Right renal cortex interstitium (tissue), 3 donors: ENCODE results near the gene IKZF4. TPM values are rescaled to one million over a fixed set of nuclear protein-coding genes. Genes with fewer than 3 reads are reported as not detected.
A peak's percentile ranks its signal among the peaks of the same experiment; 100 is the strongest.
"Not testable (repeated sequence)": the region's sequence is repeated elsewhere in the genome, so short reads cannot be mapped to it uniquely, and the experiment has no call there.

Experiments
- DNase-seq, 3 donors: peaks; one replicate each; pipeline ENCODE4 v3.0.0-alpha.2; 2013; ENCODE audit warnings: low read depth in 3 of 3, low spot score in 2 of 3
- polyA plus RNA-seq, 3 donors: library from polyadenylated mRNA; unstranded; fragments of 120-200 nt; gene quantifications; one replicate each; pipeline ENCODE4 v1.2.1, GENCODE V29; 2013; ENCODE audit not compliant: insufficient read length in 3 of 3

IKZF4 gene
- polyA plus RNA-seq, 3 donors = 15.0 to 15.7 (median 15.1) TPM

GRCh38 chr12:55997535-55997859 is 23.3 kb upstream of the IKZF4 start:
- no peak for DNase-seq

- not testable (repeated sequence) for DNase-seq
These were observed 21.3 kb upstream of the IKZF4 start for GRCh38 chr12:55999522-55999921.

- not testable (repeated sequence) for DNase-seq
These were observed 20.8 kb upstream of the IKZF4 start for GRCh38 chr12:55999999-56000540.

- no peak for DNase-seq
These were observed 19.2 kb upstream of the IKZF4 start for GRCh38 chr12:56001487-56002100.

- DNase-seq = not testable (repeated sequence)
These were observed 17.5 kb upstream of the IKZF4 start for GRCh38 chr12:56003376-56003775.

GRCh38 chr12:56004211-56004610 is 16.6 kb upstream of the IKZF4 start:
- DNase-seq = no peak

- peak in 1 of 3 donors; percentile 38 for DNase-seq
These were observed 13.0 kb upstream of the IKZF4 start for GRCh38 chr12:56007564-56008559.

GRCh38 chr12:56010111-56010570 is 10.7 kb upstream of the IKZF4 start:
- no peak for DNase-seq

GRCh38 chr12:56011509-56012090 is 9.2 kb upstream of the IKZF4 start:
- no peak for DNase-seq

GRCh38 chr12:56013482-56013881 is 7.4 kb upstream of the IKZF4 start:
- no peak for DNase-seq

- DNase-seq = no peak
These were observed 6.6 kb upstream of the IKZF4 start for GRCh38 chr12:56014205-56014604.

- DNase-seq = no peak
These were observed 3.7 kb upstream of the IKZF4 start for GRCh38 chr12:56017181-56017580.

- no peak for DNase-seq
These were observed 2.5 kb upstream of the IKZF4 start for GRCh38 chr12:56018356-56018755.

GRCh38 chr12:56021889-56022497 is 1.1 kb downstream of the IKZF4 start:
- DNase-seq = no peak

GRCh38 chr12:56028511-56029165 is 7.8 kb downstream of the IKZF4 start:
- DNase-seq = no peak

GRCh38 chr12:56029166-56029519 is 8.3 kb downstream of the IKZF4 start:
- DNase-seq = no peak

GRCh38 chr12:56029666-56030293 is 8.9 kb downstream of the IKZF4 start:
- peak in 1 of 3 donors; percentile 37 for DNase-seq

GRCh38 chr12:56031987-56032386 is 11.1 kb downstream of the IKZF4 start:
- DNase-seq = no peak

GRCh38 chr12:56034586-56035332 is 13.9 kb downstream of the IKZF4 start:
- DNase-seq = no peak
